ENCODE data around the gene HGS.
A peak's percentile ranks its signal among the peaks of the same experiment; 100 is the strongest.

HGS gene

DNA sequence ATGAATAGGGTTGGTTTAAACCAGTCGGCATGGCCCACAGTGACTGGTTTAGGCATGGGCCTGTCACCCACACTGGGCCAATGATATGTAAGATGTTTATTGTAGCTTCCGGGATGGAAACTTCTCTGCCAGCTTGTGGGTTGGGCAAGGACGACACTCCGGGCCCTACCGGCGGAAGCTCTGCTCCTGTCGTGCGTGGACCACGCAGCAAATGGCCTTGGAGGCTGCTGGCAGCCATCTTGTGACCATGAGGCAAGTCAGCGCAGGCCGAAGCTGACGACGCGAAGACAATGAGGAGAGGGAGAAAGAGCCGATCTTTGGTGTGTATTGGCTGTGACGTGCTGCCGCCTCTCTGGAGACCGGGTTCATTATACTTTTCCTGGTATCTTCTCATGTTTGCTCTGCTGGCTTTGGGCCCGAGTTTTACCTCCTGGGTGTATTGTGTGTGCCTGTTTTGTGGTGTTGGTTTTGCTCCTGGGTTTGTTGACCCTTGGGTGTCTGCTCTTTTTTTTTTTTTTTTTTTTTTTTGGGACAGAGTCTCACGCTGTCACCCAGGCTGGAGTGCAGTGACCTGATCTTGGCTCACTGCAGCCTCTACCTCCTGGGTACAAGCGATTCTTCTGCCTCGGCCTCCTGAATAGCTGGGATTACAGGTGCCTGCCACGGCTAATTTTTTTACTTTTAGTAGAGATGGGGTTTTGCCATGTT, 43.7 kb downstream of the HGS start:
- TF ChIP-seq, protein P1, sequence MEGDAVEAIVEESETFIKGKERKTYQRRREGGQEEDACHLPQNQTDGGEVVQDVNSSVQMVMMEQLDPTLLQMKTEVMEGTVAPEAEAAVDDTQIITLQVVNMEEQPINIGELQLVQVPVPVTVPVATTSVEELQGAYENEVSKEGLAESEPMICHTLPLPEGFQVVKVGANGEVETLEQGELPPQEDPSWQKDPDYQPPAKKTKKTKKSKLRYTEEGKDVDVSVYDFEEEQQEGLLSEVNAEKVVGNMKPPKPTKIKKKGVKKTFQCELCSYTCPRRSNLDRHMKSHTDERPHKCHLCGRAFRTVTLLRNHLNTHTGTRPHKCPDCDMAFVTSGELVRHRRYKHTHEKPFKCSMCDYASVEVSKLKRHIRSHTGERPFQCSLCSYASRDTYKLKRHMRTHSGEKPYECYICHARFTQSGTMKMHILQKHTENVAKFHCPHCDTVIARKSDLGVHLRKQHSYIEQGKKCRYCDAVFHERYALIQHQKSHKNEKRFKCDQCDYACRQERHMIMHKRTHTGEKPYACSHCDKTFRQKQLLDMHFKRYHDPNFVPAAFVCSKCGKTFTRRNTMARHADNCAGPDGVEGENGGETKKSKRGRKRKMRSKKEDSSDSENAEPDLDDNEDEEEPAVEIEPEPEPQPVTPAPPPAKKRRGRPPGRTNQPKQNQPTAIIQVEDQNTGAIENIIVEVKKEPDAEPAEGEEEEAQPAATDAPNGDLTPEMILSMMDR (IDR thresholded peaks at IDR 0.05; ENCODE audit: insufficient read depth, low read depth, low read length, missing control alignments): no peak
- DNase-seq (ENCODE audit: low read depth): peak; percentile 42
- no peak overlapping the region for H3K4me3 ChIP-seq (ENCODE audit: low read length)

DNA sequence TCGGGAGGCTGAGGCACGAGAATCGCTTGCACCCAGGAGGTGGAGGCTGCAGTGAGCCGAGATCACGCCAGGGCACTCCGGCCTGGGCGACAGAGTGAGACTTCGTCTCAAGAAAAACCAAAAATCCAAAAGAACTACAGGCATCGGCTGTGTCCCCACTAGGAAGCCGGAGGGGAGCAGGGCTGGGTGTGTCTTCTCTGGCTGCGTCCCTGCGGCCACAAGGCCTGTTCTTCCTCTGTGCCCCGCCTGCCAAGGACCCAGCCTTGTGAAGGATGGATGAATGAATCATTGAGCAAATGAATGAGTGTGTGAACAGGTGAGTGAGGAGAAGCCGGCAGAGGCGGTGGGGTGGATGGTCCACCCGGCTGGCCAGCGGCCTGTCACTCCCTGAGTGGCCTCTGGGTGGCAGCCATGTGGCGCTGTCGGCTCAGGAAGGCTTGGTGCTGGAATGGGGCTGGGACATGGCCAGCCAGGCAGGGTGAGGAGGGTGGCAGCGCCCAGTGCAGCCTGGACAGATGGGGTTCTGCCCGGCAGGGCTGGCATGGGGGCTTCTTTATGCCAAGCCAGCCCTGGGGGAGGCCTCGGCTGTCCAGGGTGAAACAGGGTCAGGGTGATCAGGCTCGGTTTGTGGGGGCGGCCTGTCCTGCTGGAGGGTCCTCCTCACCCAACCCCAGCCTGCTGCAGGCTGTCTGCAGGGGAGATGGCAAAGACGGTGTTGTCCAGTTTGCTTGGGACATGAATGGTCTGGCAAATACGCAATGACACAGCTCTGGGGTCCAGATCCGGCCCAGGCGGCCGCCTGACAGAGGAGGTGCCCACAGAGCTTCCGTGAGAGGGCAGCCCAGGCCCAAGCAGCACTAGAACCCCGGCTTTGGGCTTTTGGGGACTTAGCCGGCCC, 49.9 kb downstream of the HGS start:
- TF ChIP-seq, protein P1 (IDR thresholded peaks at IDR 0.05; ENCODE audit: insufficient read depth, low read depth, low read length, missing control alignments): peak; percentile 90
- H3K4me3 ChIP-seq (ENCODE audit: low read length): no peak overlapping the region
- DNase-seq (ENCODE audit: low read depth): peak; percentile 76

DNA sequence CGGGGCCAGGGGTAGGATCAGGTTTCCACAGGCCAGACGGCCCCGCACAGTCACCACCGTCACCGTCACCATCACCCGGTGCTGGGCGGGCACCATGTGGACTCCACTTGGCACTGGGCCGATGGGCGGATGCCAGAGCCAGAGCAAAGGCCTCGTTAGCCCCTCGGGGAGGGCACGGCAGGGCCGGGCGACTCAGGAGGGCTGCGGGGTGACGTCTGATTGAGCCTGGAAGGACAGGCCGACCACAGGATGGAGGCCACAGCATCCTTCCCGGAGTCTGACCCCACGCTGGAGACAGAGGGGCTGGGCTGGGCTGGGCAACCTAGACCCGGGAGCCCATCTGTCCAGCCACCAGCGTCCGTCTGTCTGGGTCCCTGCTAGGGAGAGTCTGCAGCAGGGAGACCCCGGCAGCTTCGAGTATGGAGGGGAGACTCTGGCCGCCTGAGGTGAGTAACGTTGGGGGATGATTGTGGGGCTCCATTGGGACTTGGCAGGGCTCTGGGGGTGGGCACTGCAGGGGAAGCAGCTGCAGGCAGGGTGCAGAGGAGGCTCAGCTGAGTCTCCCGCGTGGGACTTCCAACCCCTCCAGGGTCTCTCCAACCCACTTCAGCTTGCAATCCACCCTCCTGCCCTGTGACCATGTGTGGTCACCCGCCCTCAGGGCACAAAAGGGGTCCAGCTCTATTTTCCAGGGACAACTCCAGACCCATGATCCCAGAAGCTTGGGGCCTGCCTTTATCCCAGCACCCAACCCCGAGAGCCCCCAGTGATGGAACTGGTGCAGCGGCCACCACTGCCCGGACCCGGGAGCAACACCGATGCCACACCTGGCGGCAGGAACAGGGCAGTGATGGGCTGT, 50.8 kb downstream of the HGS start:
- DNase-seq (ENCODE audit: low read depth): no peak
- H3K4me3 ChIP-seq (ENCODE audit: low read length): no peak overlapping the region

DNA sequence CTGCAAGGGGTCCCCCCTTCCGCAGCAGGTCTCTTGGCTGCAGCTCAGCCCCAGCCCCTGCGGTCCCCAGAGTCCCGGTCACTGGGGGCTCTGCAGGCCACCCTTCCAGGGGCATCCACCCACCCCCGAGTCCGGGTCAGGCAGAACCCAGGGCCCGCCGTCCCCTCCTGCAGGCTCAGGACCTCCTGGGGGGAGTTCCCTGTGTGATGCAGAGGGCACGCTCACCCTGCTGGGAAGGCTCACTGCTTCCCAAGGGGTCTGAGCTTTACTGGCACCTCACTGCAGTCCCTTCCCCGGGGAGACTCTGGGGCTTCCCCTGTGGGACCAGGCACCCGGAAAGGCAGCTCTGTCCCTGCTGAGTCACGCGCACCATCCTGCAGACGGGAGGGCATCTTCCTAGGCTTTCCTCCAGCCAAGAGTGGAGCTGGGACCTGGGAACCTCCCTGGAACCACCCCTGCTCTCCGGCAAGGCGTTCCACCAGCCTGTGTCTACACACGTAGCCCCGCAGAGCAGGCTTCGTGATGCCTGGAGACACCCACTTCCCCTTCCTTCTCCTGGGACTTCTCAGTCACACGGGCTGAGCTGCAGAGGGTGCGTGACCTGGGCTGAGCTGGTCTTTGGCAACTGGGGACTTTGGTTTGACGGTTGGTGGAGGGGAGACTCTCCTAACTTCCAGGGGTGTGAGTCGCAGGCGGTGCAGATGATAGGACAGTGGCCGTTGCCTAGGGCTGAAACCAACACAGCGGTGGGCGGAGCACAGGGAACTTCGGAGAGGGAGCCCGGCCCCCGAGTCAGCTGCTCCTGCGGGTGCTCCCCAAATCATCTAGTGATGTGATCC, 51.7 kb downstream of the HGS start:
- DNase-seq (ENCODE audit: low read depth): peak; percentile 84
- H3K4me3 ChIP-seq (ENCODE audit: low read length): peak overlapping the region; percentile 39

More for the DNA sequence above, 50.8 kb downstream of the HGS start:
- TF ChIP-seq, protein P1 (IDR thresholded peaks at IDR 0.05; ENCODE audit: insufficient read depth, low read depth, low read length, missing control alignments): no peak

DNA sequence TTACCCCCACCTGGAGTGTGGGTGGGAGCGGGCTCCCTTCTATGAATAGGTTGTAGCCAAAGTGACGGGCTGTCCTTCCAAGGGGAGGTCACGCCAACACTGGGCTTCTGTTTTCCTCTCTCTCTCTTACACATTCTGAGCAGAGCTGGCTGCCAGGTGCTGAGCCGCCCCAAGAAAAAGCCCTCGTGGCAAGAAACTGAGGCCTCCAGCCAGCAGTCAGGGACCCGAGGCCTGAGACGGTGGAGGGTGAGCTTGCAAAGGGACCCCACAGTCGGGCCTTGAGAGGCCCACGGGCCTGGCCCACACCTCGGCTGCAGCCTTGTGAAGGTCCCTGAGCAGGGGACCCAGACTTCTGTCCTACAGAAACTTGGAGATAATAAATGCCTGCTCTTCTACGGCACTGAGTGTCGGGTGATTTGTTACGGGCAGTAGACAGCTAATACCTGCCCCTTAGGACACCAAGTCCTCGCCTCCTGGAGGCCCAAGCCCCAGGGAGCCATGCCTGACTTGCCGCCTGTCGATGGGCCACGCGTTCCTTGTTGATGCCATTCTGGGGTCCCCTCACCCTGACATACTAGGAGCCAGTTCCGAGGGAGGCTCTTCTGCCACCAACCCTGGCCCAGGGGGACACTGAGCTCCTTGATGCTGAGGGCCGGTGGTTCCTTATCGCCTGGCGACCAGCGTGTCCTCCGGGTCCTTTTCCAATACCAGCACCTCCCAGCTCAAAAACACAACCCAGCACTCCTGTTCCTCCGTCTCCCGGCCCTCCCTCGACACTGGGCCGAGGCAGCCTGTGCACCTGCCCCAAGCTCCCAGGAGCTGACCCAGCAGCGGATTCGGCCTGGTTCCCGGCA, 54.4 kb downstream of the HGS start:
- TF ChIP-seq, protein P1 (IDR thresholded peaks at IDR 0.05; ENCODE audit: insufficient read depth, low read depth, low read length, missing control alignments): no peak
- DNase-seq (ENCODE audit: low read depth): no peak
- no peak overlapping the region for H3K4me3 ChIP-seq (ENCODE audit: low read length)

More for the DNA sequence above, 51.7 kb downstream of the HGS start:
- TF ChIP-seq, protein P1 (IDR thresholded peaks at IDR 0.05; ENCODE audit: insufficient read depth, low read depth, low read length, missing control alignments): no peak
